Osteocyte (in vitro differentiated cells): ENCODE data around the gene MEGF6. TPM values are rescaled to one million over a fixed set of nuclear protein-coding genes. Genes with fewer than 3 reads are reported as not detected.

Source experiments
- DNase-seq: peaks from one replicate; pipeline ENCODE4 v3.0.0; 2021; ENCODE audit warnings: mixed read lengths; ENCODE audit not compliant: unreplicated experiment; ENCODE audit errors: extremely low spot score
- H3K27ac Mint-ChIP-seq: one replicate; pipeline ENCODE4 v1.8.0; 2021; ENCODE audit warnings: mild to moderate bottlenecking, mixed read lengths; ENCODE audit not compliant: unreplicated experiment
- H3K27me3 Mint-ChIP-seq: one replicate; pipeline ENCODE4 v1.8.0; 2021; ENCODE audit warnings: mixed read lengths; ENCODE audit not compliant: unreplicated experiment
- H3K36me3 Mint-ChIP-seq: one replicate; pipeline ENCODE4 v1.8.0; 2021; ENCODE audit warnings: mixed read lengths; ENCODE audit not compliant: unreplicated experiment
- H3K4me1 Mint-ChIP-seq: one replicate; pipeline ENCODE4 v1.8.0; 2021; ENCODE audit warnings: mixed read lengths; ENCODE audit not compliant: unreplicated experiment
- H3K4me3 Mint-ChIP-seq: one replicate; pipeline ENCODE4 v1.8.0; 2021; ENCODE audit warnings: mild to moderate bottlenecking, moderate library complexity, mixed read lengths; ENCODE audit not compliant: unreplicated experiment
- H3K9me3 Mint-ChIP-seq: one replicate; pipeline ENCODE4 v1.8.0; 2021; ENCODE audit warnings: mixed read lengths; ENCODE audit not compliant: unreplicated experiment
- microRNA-seq: library from miRNA; unstranded; fragments of <30 nt; microRNA quantifications from one replicate; pipeline ENCODE4 v1.1.0, GENCODE V29; 2020; ENCODE audit not compliant: unreplicated experiment
- total RNA-seq: library from RNA; stranded (reverse); gene quantifications from 2 replicates; pipeline ENCODE4 v1.2.1, GENCODE V29; 2021
- TF ChIP-seq, protein P1 (sequence below): fragments of 200-600 bp; sonication (generic); IDR thresholded peaks from 2 replicates; pipeline ENCODE4 v1.5.0; 2021; ENCODE audit warnings: antibody characterized with exemption, mild to moderate bottlenecking, moderate library complexity

Gene MEGF6
- total RNA-seq, 1 donor from 2014 or later: 255 TPM

DNA sequence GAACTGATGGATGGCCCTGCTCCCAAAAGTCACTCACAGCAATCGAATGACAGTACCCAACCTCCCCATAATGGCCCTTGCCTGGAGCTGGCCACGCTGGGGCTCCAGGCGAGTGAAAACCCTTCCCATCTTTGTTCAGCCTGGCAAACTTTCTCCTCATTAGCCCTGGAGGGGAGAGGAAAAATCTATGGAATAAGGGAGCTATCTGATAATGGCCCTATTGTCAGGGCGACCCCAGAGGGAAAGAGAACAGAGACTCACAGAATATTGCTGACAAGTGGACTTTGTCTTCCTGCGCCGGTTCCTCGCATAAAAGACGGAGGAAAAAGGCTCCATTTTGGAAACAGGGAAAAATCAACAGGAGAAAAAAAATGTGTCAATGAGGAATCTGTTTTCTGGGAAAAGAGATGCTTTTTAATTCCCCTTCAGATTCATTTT lies 169.9 kb downstream of the MEGF6 start:
- TF ChIP-seq, protein P1, sequence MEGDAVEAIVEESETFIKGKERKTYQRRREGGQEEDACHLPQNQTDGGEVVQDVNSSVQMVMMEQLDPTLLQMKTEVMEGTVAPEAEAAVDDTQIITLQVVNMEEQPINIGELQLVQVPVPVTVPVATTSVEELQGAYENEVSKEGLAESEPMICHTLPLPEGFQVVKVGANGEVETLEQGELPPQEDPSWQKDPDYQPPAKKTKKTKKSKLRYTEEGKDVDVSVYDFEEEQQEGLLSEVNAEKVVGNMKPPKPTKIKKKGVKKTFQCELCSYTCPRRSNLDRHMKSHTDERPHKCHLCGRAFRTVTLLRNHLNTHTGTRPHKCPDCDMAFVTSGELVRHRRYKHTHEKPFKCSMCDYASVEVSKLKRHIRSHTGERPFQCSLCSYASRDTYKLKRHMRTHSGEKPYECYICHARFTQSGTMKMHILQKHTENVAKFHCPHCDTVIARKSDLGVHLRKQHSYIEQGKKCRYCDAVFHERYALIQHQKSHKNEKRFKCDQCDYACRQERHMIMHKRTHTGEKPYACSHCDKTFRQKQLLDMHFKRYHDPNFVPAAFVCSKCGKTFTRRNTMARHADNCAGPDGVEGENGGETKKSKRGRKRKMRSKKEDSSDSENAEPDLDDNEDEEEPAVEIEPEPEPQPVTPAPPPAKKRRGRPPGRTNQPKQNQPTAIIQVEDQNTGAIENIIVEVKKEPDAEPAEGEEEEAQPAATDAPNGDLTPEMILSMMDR: no peak
- DNase-seq: no peak
- peaks cover 3% of the 10 kb centered on the region for H3K9me3 Mint-ChIP-seq
- no peak overlapping the region for H3K4me3 Mint-ChIP-seq
- H3K27me3 Mint-ChIP-seq: peaks cover 23% of the 10 kb centered on the region
- no peak overlapping the region for H3K27ac Mint-ChIP-seq
- H3K36me3 Mint-ChIP-seq: no peaks in the 10 kb centered on the region
- no peaks in the 10 kb centered on the region for H3K4me1 Mint-ChIP-seq

DNA sequence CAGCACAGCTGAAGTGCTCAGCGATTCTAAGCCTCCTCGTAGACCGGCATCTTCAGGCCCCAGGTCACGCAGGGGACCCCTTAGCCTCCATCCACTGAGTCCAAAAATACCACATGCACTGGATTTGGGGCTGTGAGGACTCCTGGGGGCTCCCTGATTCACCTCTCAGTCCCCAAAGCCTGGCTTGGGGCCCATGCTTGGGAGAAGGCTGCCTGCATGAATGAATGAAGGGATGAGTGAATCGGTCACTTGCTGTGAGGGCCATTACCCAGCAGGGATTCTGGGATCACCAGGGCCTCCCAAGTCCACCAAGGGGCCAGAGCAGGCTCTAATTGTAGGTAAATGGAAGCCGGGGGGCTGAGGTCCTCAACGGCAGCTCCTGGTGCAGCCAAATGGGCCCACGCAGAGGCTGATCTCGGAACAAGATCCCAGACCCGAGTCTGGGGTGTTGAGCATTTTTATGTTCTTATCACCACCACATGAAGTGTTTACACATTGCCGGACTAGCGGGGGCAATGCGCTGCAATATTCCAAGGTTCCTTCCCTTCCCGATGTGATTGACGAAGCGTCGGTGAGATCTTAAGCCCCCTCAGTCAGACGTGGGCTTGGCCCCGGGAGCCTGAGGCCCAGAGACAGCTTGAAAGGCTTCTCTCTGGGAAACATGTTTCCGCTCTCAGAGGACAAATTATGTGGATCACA lies 170.4 kb downstream of the MEGF6 start:
- no peaks in the 10 kb centered on the region for H3K36me3 Mint-ChIP-seq
- peaks cover 3% of the 10 kb centered on the region for H3K9me3 Mint-ChIP-seq
- DNase-seq: no peak
- TF ChIP-seq, protein P1: no peak
- peaks cover 23% of the 10 kb centered on the region for H3K27me3 Mint-ChIP-seq
- H3K4me1 Mint-ChIP-seq: no peaks in the 10 kb centered on the region
- no peak overlapping the region for H3K27ac Mint-ChIP-seq
- no peak overlapping the region for H3K4me3 Mint-ChIP-seq

DNA sequence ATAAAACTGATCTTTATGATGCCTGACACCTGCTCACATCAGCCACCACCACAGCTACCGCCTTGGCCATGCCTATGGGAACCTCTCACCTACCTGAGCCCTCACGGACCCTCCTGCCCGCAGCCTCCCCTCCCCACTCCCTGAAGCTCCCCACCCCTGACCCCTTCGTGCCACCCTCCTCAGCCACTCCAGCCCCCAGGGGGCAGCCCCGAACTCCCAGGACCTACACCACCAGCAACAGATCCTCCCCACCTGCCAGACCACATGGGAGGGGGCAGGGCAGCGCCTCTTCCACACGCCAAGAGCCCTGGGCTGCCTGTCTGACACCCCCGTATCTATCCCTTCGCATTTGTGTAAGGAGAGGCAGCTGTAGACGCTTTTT lies 171.0 kb downstream of the MEGF6 start:
- Mint-ChIP-seq H3K36me3 (no peaks in the 10 kb centered on the region), H3K27me3 (peaks cover 23% of the 10 kb centered on the region), H3K4me1 (no peaks in the 10 kb centered on the region), H3K9me3 (peaks cover 3% of the 10 kb centered on the region), H3K27ac (no peak overlapping the region), H3K4me3 (no peak overlapping the region)
- TF ChIP-seq, protein P1: no peak
- DNase-seq: no peak

Small RNA genes within 50 kb of the gene (microRNA-seq; reads per million reads assigned to microRNA genes)
- gene MIR551A: 1.6 reads per million

Other genes starting within 250 kb of the MEGF6 start
- 3.2 and 4.3 TPM in 2 replicates for gene ARHGEF16, start 156.8 kb downstream of the MEGF6 start, total RNA-seq
- gene TPRG1L, start 13.5 kb upstream of the MEGF6 start, total RNA-seq: 49.1 and 49.5 TPM in 2 replicates
- gene WRAP73, start 38.6 kb upstream of the MEGF6 start, total RNA-seq: 20.1 and 20.5 TPM in 2 replicates
- gene TP73, start 41.0 kb upstream of the MEGF6 start, total RNA-seq: 0.16 and 0.24 TPM in 2 replicates
- gene CCDC27, start 140.9 kb upstream of the MEGF6 start, total RNA-seq: not detected in 2 replicates
- gene SMIM1, start 161.2 kb upstream of the MEGF6 start, total RNA-seq: 0.73 and 1.3 TPM in 2 replicates
- gene LRRC47, start 185.0 kb upstream of the MEGF6 start, total RNA-seq: 52.3 and 59.5 TPM in 2 replicates
- gene CEP104, start 245.7 kb upstream of the MEGF6 start, total RNA-seq: 35.1 and 45.4 TPM in 2 replicates
- 7.1 and 11.0 TPM in 2 replicates for gene DFFB, start 246.0 kb upstream of the MEGF6 start, total RNA-seq